Measurements from ENCODE around the gene PHAF1. TPM values are rescaled to one million over a fixed set of nuclear protein-coding genes. Genes with fewer than 3 reads are reported as not detected.

PHAF1 gene
- total RNA-seq, 1 experiment from 2014 or later, result 15.7 TPM

DNA sequence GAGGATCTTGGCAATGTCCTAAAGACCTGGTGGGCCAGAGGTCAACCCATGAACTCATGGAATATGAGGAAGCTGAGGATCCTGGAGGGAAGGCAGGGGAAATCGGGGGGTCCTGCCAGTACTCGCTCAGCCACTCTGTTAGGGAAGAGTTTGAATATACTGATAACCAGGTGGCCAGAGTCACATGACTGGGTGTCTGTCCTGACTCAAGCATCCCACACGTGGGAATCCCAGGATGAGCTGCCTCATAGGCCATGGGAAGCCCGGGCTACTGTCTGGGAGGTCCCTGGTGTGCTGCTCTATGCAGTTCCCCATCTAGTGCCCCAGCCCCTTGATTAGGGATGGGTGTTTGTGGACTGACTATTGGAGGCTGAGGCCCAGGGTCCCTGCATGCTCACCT, 78.6 kb downstream of the PHAF1 start:
- Histone ChIP-seq H3K4me1 (ENCODE audit: control insufficient read depth, insufficient read depth, low read length) (peaks cover 7% of the 10 kb centered on the region), H3K27ac (ENCODE audit: low read length) (no peak overlapping the region), H3K4me3 (ENCODE audit: low read depth in 2 of 2, low read length in 2 of 2) (no peak overlapping the region), H3K9me3 (ENCODE audit: control insufficient read depth, insufficient read depth, low read depth, low read length) (no peaks in the 10 kb centered on the region), H3K27me3 (ENCODE audit: control insufficient read depth, insufficient read depth, low read length) (no peaks in the 10 kb centered on the region), H3K36me3 (ENCODE audit: control insufficient read depth, insufficient read depth, low read length) (peaks cover 12% of the 10 kb centered on the region; the same call in 1 of the 2 replicates)
- DNase-seq (ENCODE audit: low read depth, low spot score) (no peak), ATAC-seq (no peak)
- TF ChIP-seq, protein P1, sequence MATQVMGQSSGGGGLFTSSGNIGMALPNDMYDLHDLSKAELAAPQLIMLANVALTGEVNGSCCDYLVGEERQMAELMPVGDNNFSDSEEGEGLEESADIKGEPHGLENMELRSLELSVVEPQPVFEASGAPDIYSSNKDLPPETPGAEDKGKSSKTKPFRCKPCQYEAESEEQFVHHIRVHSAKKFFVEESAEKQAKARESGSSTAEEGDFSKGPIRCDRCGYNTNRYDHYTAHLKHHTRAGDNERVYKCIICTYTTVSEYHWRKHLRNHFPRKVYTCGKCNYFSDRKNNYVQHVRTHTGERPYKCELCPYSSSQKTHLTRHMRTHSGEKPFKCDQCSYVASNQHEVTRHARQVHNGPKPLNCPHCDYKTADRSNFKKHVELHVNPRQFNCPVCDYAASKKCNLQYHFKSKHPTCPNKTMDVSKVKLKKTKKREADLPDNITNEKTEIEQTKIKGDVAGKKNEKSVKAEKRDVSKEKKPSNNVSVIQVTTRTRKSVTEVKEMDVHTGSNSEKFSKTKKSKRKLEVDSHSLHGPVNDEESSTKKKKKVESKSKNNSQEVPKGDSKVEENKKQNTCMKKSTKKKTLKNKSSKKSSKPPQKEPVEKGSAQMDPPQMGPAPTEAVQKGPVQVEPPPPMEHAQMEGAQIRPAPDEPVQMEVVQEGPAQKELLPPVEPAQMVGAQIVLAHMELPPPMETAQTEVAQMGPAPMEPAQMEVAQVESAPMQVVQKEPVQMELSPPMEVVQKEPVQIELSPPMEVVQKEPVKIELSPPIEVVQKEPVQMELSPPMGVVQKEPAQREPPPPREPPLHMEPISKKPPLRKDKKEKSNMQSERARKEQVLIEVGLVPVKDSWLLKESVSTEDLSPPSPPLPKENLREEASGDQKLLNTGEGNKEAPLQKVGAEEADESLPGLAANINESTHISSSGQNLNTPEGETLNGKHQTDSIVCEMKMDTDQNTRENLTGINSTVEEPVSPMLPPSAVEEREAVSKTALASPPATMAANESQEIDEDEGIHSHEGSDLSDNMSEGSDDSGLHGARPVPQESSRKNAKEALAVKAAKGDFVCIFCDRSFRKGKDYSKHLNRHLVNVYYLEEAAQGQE (IDR thresholded peaks at IDR 0.05; ENCODE audit: insufficient read depth in 1 of 2, low read depth in 2 of 2, low read length in 1 of 2), result no peak
- TF ChIP-seq SIN3A (IDR thresholded peaks at IDR 0.05; ENCODE audit: borderline replicate concordance, insufficient read depth, low read depth, low read length) (no peak), POLR2AphosphoS5 (IDR thresholded peaks at IDR 0.05; ENCODE audit: low read depth, low read length) (no peak), TCF7L2 (IDR thresholded peaks at IDR 0.05; ENCODE audit: low read depth, low read length) (no peak)
- TF ChIP-seq, protein P2, sequence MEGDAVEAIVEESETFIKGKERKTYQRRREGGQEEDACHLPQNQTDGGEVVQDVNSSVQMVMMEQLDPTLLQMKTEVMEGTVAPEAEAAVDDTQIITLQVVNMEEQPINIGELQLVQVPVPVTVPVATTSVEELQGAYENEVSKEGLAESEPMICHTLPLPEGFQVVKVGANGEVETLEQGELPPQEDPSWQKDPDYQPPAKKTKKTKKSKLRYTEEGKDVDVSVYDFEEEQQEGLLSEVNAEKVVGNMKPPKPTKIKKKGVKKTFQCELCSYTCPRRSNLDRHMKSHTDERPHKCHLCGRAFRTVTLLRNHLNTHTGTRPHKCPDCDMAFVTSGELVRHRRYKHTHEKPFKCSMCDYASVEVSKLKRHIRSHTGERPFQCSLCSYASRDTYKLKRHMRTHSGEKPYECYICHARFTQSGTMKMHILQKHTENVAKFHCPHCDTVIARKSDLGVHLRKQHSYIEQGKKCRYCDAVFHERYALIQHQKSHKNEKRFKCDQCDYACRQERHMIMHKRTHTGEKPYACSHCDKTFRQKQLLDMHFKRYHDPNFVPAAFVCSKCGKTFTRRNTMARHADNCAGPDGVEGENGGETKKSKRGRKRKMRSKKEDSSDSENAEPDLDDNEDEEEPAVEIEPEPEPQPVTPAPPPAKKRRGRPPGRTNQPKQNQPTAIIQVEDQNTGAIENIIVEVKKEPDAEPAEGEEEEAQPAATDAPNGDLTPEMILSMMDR (IDR thresholded peaks at IDR 0.05), result no peak
- in situ Hi-C loops (cut with HindIII; ENCODE audit: low pct_unique_long_range_greater_than_20kb, low sequenced_read_pairs) (no loop called here), intact Hi-C loops (cut with micrococcal nuclease; ENCODE audit: unreplicated experiment) (loop anchor here (10.0 kb wide), 1 partner anchor 234 kb away; no protein-coding TSS in a partner anchor)
- ChIA-PET POLR2A (no interaction called here), CTCF (interaction anchor here (0.5 kb wide), 1 partner anchor 167 kb away, joined by 4 read pairs; no protein-coding TSS in a partner anchor)
- no TSS peak for BruUV-seq (replicated peaks)

DNA sequence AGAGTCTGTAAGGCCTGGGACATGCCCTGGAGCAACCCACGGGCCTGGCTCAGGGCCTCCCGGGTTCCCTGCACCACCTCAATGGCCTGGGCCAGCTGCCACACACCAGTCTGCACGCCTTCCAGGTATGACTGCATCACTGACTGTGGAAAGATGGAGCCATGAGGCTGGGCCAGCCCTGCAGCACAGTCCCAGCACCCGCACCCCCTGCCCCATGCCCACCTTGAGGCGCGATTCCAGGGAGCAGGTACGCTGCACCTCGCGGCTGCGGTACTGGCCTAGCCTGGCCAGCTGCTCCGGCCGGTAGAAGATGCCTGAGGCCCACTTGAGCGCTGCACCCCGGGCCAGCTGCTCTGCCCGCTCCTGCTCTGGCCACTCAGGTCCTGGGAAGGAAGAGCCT, 79.1 kb downstream of the PHAF1 start:
- ChIA-PET POLR2A (no interaction called here), CTCF (interaction anchor here (0.5 kb wide), 1 partner anchor 168 kb away, joined by 4 read pairs; no protein-coding TSS in a partner anchor)
- TF ChIP-seq TCF7L2 (IDR thresholded peaks at IDR 0.05; ENCODE audit: low read depth, low read length), result no peak
- TF ChIP-seq, protein P2 (IDR thresholded peaks at IDR 0.05), result no peak
- TF ChIP-seq, protein P1 (IDR thresholded peaks at IDR 0.05; ENCODE audit: insufficient read depth in 1 of 2, low read depth in 2 of 2, low read length in 1 of 2), result no peak
- no peak for TF ChIP-seq POLR2AphosphoS5 (IDR thresholded peaks at IDR 0.05; ENCODE audit: low read depth, low read length)
- TF ChIP-seq SIN3A (IDR thresholded peaks at IDR 0.05; ENCODE audit: borderline replicate concordance, insufficient read depth, low read depth, low read length), result no peak
- Histone ChIP-seq H3K36me3 (ENCODE audit: control insufficient read depth, insufficient read depth, low read length) (peaks cover 12% of the 10 kb centered on the region; the same call in 1 of the 2 replicates), H3K4me1 (ENCODE audit: control insufficient read depth, insufficient read depth, low read length) (peaks cover 9% of the 10 kb centered on the region), H3K4me3 (ENCODE audit: low read depth in 2 of 2, low read length in 2 of 2) (no peak overlapping the region), H3K27ac (ENCODE audit: low read length) (no peak overlapping the region), H3K27me3 (ENCODE audit: control insufficient read depth, insufficient read depth, low read length) (no peaks in the 10 kb centered on the region), H3K9me3 (ENCODE audit: control insufficient read depth, insufficient read depth, low read depth, low read length) (no peaks in the 10 kb centered on the region)
- in situ Hi-C loops (cut with HindIII; ENCODE audit: low pct_unique_long_range_greater_than_20kb, low sequenced_read_pairs) (no loop called here), intact Hi-C loops (cut with micrococcal nuclease; ENCODE audit: unreplicated experiment) (loop anchor here (10.0 kb wide), 1 partner anchor 234 kb away; no protein-coding TSS in a partner anchor)
- DNase-seq (ENCODE audit: low read depth, low spot score) (no peak), ATAC-seq (no peak)
- BruUV-seq (replicated peaks), result no TSS peak

All from Panc1 (cell line).